ENCODE measurements around the gene SRCAP.

SRCAP gene

DNA sequence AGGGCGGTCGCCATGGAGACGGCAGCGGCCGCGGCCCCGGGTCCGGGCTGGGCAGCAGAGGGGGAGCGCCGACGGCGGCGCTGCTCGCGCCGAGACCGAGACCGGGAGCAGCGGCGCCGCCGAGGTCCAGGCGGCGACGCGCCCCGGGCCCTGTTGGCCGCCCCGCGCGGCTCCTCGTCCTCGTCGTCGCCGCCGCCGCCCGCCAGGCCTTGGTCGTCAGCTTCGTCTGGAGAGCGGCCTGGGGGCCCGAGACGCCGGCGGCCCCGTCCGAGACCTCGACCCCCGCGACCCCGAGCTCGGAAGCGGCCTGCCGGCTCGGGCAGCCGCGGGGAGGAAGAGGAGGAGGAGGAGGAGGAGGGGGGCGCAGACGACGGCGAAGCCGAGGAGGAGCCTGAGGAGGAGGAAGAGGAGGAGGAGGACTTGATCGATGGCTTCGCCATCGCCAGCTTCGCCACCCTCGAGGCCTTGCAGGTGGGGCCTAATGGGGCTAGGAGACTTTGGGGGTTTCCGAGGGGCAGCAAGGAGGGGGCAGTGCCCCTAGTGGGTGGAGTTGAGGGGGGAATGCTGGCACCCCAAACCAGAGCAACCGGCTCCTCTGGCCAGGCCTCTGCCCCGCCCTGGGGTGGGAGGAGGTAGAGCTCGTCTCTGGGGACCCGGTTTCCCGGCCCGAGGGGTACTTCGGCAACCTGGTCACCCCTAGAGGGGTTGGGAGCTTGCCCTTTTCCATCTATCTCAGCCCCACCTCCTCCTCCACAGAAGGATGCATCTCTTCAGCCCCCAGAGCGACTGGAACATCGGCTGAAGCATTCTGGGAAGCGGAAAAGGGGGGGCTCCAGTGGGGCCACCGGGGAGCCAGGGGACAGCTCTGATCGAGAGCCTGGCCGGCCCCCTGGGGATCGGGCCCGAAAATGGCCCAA, 39.2 kb upstream of the SRCAP start:
- peak; percentile 8; the same call in 1 of the 2 replicates for TF ChIP-seq CTCF (conservative IDR thresholded peaks at IDR 0.05; ENCODE audit: low read length)
- H3K4me3 ChIP-seq (ENCODE audit: low read length), result peak overlapping the region; percentile 92
- DNase-seq (ENCODE audit: low read depth), result peak; percentile 28

DNA sequence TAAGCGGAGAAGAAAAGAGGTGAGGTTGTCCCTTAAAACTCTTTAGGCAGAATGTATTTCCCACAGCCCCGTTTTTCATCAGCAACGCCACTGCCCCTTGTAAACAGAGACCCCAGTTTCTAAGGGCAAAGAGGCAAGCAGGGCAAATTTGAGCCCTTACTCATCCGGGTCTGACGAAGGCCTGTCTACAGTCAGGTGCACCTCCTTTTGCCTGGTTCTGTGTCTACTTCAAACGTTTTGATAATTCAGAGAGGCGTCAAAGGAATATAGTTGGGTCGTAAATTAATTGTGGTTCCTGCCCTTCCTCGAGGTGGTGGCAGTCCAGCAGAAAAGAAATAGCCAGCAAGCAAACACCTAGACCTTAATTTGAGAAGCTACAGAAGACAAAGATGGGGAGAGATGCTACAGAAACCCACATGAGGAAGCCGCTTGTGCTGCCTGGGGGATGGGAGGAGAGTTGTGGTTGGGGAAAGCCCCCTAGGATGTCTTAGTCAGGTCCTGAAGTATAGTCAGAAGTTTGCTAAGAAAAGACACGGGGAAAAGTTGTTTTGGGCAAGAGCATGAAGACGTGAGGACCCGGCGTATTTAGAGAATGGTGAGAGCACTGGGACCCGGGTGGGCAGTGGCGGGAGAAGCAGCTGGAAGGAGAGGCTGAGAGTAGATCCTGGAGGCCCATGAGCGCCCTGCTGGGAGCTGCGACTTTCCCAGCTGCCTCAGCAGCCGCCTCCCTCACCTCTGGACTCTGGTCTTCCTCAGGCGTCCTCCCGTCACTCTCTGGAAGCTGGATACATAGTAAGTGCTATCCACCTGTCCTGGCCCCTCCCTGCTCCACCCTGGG, 38.3 kb upstream of the SRCAP start:
- DNase-seq (ENCODE audit: low read depth), result no peak
- peak overlapping the region; percentile 92 for H3K4me3 ChIP-seq (ENCODE audit: low read length)
- no peak for TF ChIP-seq CTCF (conservative IDR thresholded peaks at IDR 0.05; ENCODE audit: low read length)

GRCh38 chr16:30662449-30662848, 36.5 kb upstream of the SRCAP start:
- no peak for DNase-seq (ENCODE audit: low read depth)
- no peak overlapping the region for H3K4me3 ChIP-seq (ENCODE audit: low read length)
- TF ChIP-seq CTCF (conservative IDR thresholded peaks at IDR 0.05; ENCODE audit: low read length), result no peak

GRCh38 chr16:30663038-30663437, 35.9 kb upstream of the SRCAP start:
- no peak for DNase-seq (ENCODE audit: low read depth)
- no peak overlapping the region for H3K4me3 ChIP-seq (ENCODE audit: low read length)
- TF ChIP-seq CTCF (conservative IDR thresholded peaks at IDR 0.05; ENCODE audit: low read length), result no peak

DNA sequence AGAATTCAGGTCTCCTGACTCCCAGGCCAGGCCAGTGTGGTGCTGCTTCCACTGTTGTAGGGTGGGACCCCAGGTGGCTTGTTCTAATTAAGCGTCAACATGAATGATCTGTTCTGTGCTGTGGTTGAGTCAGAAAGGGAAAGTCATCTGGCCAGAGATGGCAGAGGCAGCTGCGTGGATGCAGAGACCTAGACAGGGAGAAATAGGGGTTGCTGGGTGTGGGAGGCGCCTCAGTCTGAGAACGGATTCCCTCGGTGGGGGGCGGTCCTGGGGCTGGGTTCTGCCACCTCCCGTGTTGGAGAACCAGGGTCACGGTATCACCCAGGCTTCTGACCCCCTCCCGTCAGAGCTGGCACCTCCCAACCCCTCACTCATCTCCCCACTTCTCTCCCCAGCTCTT, 35.2 kb upstream of the SRCAP start:
- H3K4me3 ChIP-seq (ENCODE audit: low read length), result no peak overlapping the region
- no peak for TF ChIP-seq CTCF (conservative IDR thresholded peaks at IDR 0.05; ENCODE audit: low read length)
- DNase-seq (ENCODE audit: low read depth), result no peak

DNA sequence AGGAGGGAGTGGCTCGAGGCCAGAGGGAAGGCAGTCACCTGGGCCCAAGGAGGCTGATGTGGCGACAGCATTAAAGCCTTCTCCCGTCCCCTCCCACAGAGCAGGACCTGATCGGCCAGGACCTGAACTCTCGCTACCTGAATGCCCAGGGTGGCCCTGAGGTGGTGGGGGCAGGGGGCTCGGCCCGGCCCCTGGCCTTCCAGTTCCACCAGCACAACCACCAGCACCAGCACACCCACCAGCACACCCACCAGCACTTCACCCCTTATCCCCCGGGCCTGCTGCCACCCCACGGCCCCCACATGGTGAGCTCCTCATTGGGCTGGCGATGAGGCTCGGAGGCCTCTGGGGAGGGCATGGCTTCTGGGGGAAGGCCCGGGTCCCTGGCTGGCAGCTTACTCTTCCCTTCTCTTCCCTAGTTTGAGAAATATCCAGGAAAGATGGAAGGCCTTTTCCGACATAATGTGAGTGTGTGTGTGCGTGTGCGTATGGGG, 34.3 kb upstream of the SRCAP start:
- no peak overlapping the region for H3K4me3 ChIP-seq (ENCODE audit: low read length)
- no peak for TF ChIP-seq CTCF (conservative IDR thresholded peaks at IDR 0.05; ENCODE audit: low read length)
- no peak for DNase-seq (ENCODE audit: low read depth)

Data from AG10803 (cell line).